ENCODE results near the gene USP50. TPM values are rescaled to one million over a fixed set of nuclear protein-coding genes. Genes with fewer than 3 reads are reported as not detected.

The USP50 gene
- total RNA-seq, 1 donor from 2014 or later, result not detected

Other genes starting within 250 kb of the USP50 start
- 69.3 and 69.5 TPM in 2 replicates for gene GABPB1, start 191.5 kb downstream of the USP50 start, total RNA-seq
- 57.2 and 57.4 TPM in 2 replicates for gene USP8, start 122.3 kb downstream of the USP50 start, total RNA-seq
- gene TRPM7, start 140.1 kb upstream of the USP50 start, total RNA-seq, result 42.3 and 43.1 TPM in 2 replicates
- gene SPPL2A, start 219.0 kb upstream of the USP50 start, total RNA-seq, result 97.3 and 99.0 TPM in 2 replicates

Measured in activated T-helper 2 cell treated with anti-CD3 and anti-CD28 coated beads, Interferon-gamma antibody, Interleukin-2, Interleukin-4, amounts not matched to agents 10 μg/mL and 5 μg/mL and 100 μg/mL, durations not matched to agents 14 hours and 24 hours and 36 hours (primary cell).